Left cardiac atrium (tissue), 4 donors: Measurements from ENCODE around the gene PRR7. TPM values are rescaled to one million over a fixed set of nuclear protein-coding genes. Genes with fewer than 3 reads are reported as not detected.
"Not testable (repeated sequence)": the region's sequence is repeated elsewhere in the genome, so short reads cannot be mapped to it uniquely, and the experiment has no call there.

ENCODE experiments used
- ATAC-seq, 2 donors: fragments of 200-7000 bp; cut with Tn5 transposase; one replicate each; pipeline ENCODE4 v1.9.1; 2020; ENCODE audit warnings: mild to moderate bottlenecking in 2 of 2, moderate library complexity in 2 of 2
- DNase-seq: peaks from one replicate; pipeline ENCODE4 v3.0.0-alpha.2; 2020
- intact Hi-C, 2 donors: fragments of 100-400 bp; cut with DNase I; formaldehyde crosslinking; loops; one replicate each; pipeline versions ENCODE4 v1.14.1 to v1.15.1; 2022 to 2023
- total RNA-seq, 2 donors: library from RNA; stranded (reverse); fragmentation: NEBNext Ultra II Directional; extraction: Animal tissue kit (Norgen Biotek cat#: 25700); gene quantifications; one replicate each; pipeline ENCODE4 v1.2.1, GENCODE V29; 2021
- donor health status: DM: no; HTN: yes; CAD: no.
- donor health status: DM: no; HTN: yes; CAD: no; lungs with severe emphysema.
- donor health status: DM: yes; HTN: yes; CAD: no.
- donor health status: Dilated cardiomyopathy.

Gene PRR7
- total RNA-seq, 2 donors from 2014 or later: 0.59 to 1.6 TPM

- intact Hi-C loops: no loop called here
- ATAC-seq (no peak), DNase-seq (no peak)
Observed at GRCh38 chr5:177474846-177475562, 28.4 kb downstream of the PRR7 start.

- DNase-seq (no peak), ATAC-seq (no peak)
Observed at GRCh38 chr5:177475563-177476427, 29.2 kb downstream of the PRR7 start.

GRCh38 chr5:177476531-177477233 is 30.1 kb downstream of the PRR7 start:
- no peak for ATAC-seq
- peak; percentile 75 for DNase-seq
- intact Hi-C loops: no loop called here

More at GRCh38 chr5:177475563-177476427, 29.2 kb downstream of the PRR7 start:
- intact Hi-C loops: no loop called here

GRCh38 chr5:177477701-177478477 is 31.3 kb downstream of the PRR7 start:
- intact Hi-C loops: no loop called here
- DNase-seq: no peak
- ATAC-seq: no peak

GRCh38 chr5:177478711-177479646 is 32.4 kb downstream of the PRR7 start:
- intact Hi-C loops: no loop called here
- peak; percentile 90 for DNase-seq
- ATAC-seq: peak; percentile 75 to 94

GRCh38 chr5:177479774-177480173 is 33.2 kb downstream of the PRR7 start:
- no peak for DNase-seq
- peak; percentile 8 to 17 for ATAC-seq
- intact Hi-C loops: no loop called here

- DNase-seq (no peak), ATAC-seq (no peak)
- intact Hi-C loops: no loop called here
Observed at GRCh38 chr5:177482359-177482795, 35.8 kb downstream of the PRR7 start.

GRCh38 chr5:177483042-177483441 is 36.4 kb downstream of the PRR7 start:
- no peak for DNase-seq
- intact Hi-C loops: no loop called here
- ATAC-seq: no peak

GRCh38 chr5:177483994-177484901 is 37.6 kb downstream of the PRR7 start:
- DNase-seq: no peak
- no peak for ATAC-seq
- intact Hi-C loops: no loop called here

GRCh38 chr5:177484902-177485549 is 38.4 kb downstream of the PRR7 start:
- ATAC-seq (no peak), DNase-seq (no peak)
- intact Hi-C loops: no loop called here

GRCh38 chr5:177485753-177486152 is 39.1 kb downstream of the PRR7 start:
- DNase-seq, intact Hi-C loops, ATAC-seq: not testable (repeated sequence)

GRCh38 chr5:177486256-177486655 is 39.6 kb downstream of the PRR7 start:
- intact Hi-C loops: no loop called here
- DNase-seq (no peak), ATAC-seq (no peak)

- no peak for DNase-seq
- intact Hi-C loops: no loop called here
- ATAC-seq: no peak
Observed at GRCh38 chr5:177487144-177487543, 40.5 kb downstream of the PRR7 start.

- ATAC-seq: no peak
Observed at GRCh38 chr5:177487975-177488374, 41.4 kb downstream of the PRR7 start.

GRCh38 chr5:177489119-177489716 is 42.6 kb downstream of the PRR7 start:
- intact Hi-C loops: no loop called here
- DNase-seq (no peak), ATAC-seq (no peak)

More at GRCh38 chr5:177487975-177488374, 41.4 kb downstream of the PRR7 start:
- intact Hi-C loops: no loop called here
- DNase-seq: no peak
